Right lobe of liver (tissue), 6 donors: Measurements from ENCODE around the gene EPHA4. TPM values are rescaled to one million over a fixed set of nuclear protein-coding genes. Genes with fewer than 3 reads are reported as not detected.

Source experiments
- ATAC-seq, 4 donors: fragments of 200-7000 bp; cut with Tn5 transposase; one replicate each; pipeline ENCODE4 v1.9.1; 2020; ENCODE audit warnings: mild to moderate bottlenecking in 4 of 4, moderate library complexity in 4 of 4
- DNase-seq, 3 donors: peaks; one replicate each; pipeline ENCODE4 v3.0.0-alpha.2; 2020
- H3K27ac ChIP-seq, 3 donors: fragments of 200-600 bp; one replicate each; pipeline ENCODE4 v1.8.0; 2022
- H3K27me3 ChIP-seq, 2 donors: fragments of 200-600 bp; one replicate each; pipeline ENCODE4 v1.8.0; 2022
- H3K36me3 ChIP-seq, 4 donors: fragments of 200-600 bp; sonication (generic) in 1 of 4; one replicate each; pipeline versions ENCODE4 v1.5.1 to v1.8.0; 2017 to 2022; ENCODE audit warnings: control low read depth in 1 of 4
- H3K4me1 ChIP-seq, 4 donors: fragments of 200-600 bp; sonication (generic) in 1 of 4; one replicate each; pipeline versions ENCODE4 v1.5.1 to v1.8.0; 2017 to 2022; ENCODE audit warnings: control low read depth in 1 of 4
- H3K4me3 ChIP-seq, 3 donors: fragments of 200-600 bp; one replicate each; pipeline ENCODE4 v1.8.0; 2022
- H3K9me3 ChIP-seq, 4 donors: fragments of 200-600 bp; sonication (generic) in 1 of 4; one replicate each; pipeline versions ENCODE4 v1.5.1 to v1.8.0; 2017 to 2022; ENCODE audit warnings: control low read depth in 1 of 4
- CTCF ChIP-seq, 4 donors: fragments of 200-600 bp in 3 of 4; fragments of 450-650 bp in 1 of 4; IDR thresholded peaks; one replicate each; pipeline versions ENCODE4 v1.5.1 to v1.8.0; 2016 to 2022; ENCODE audit warnings: antibody characterized with exemption in 4 of 4, mild to moderate bottlenecking in 2 of 4
- POLR2A ChIP-seq: fragments of 450-650 bp; IDR thresholded peaks from one replicate; pipeline ENCODE4 v1.6.1; 2017; ENCODE audit warnings: antibody characterized with exemption, mild to moderate bottlenecking
- WGBS: methylation state at CpG from one replicate; pipeline ENCODE4 v1.1.6; 2018; ENCODE audit warnings: low coverage, low lambda C conversion rate; ENCODE audit not compliant: insufficient coverage; ENCODE audit errors: missing lambda C conversion rate; 5-methylcytosine and 5-hydroxymethylcytosine counted together
- intact Hi-C, 2 donors: fragments of 100-400 bp; cut with DNase I; formaldehyde crosslinking; loops; one replicate each; pipeline versions ENCODE4 v1.11.2 to v1.14.1; 2022
- total RNA-seq, 6 experiments: library from RNA; depleted of rRNA in 2 of 6; stranded (reverse); fragments of >200 nt in 2 of 6; fragmentation: NEBNext Ultra II Directional in 3 of 6; extraction: Animal tissue kit (Norgen Biotek cat#: 25700) in 3 of 6; gene quantifications; one replicate each; pipeline versions ENCODE4 v1.1.0 to v1.2.4, GENCODE V29; 2016 to 2023
- donor health status: DM: no; HTN: yes; CAD: no.
- donor health status: DM: no; HTN: no; CAD: no.
- donor health status: DM: no; HTN: no; CAD: no.
- donor health status: DM: no; HTN: yes; CAD: no.
- donor health status: DM: no; HTN: yes; CAD: no.

EPHA4 gene
- total RNA-seq, 6 experiments from 2014 or later, result 0.61 to 2.9 (median 1.0) TPM

GRCh38 chr2:221372159-221372884, 199.8 kb downstream of the EPHA4 start:
- DNase-seq (no peak), ATAC-seq (no peak)
- H3K9me3 ChIP-seq, result no peaks in the 10 kb centered on the region
- no peaks in the 10 kb centered on the region for H3K4me1 ChIP-seq
- TF ChIP-seq POLR2A (no peak), CTCF (IDR thresholded peaks at IDR 0.05) (no peak)
- no peaks in the 10 kb centered on the region for H3K36me3 ChIP-seq
- no peaks in the 10 kb centered on the region for H3K27me3 ChIP-seq
- 37% methylated on average over 9 of the region's 9 CpGs for WGBS
- intact Hi-C loops, result no loop called here
- no peak overlapping the region for H3K27ac ChIP-seq
- no peak overlapping the region for H3K4me3 ChIP-seq

- no peaks in the 10 kb centered on the region for H3K27me3 ChIP-seq
- TF ChIP-seq CTCF (IDR thresholded peaks at IDR 0.05) (no peak), POLR2A (no peak)
- ATAC-seq, result no peak
- DNase-seq, result no peak
- H3K4me1 ChIP-seq, result no peaks in the 10 kb centered on the region
- H3K4me3 ChIP-seq, result no peak overlapping the region
- no peaks in the 10 kb centered on the region for H3K9me3 ChIP-seq
- no peaks in the 10 kb centered on the region for H3K36me3 ChIP-seq
- H3K27ac ChIP-seq, result no peak overlapping the region
- WGBS, result 62% methylated on average over 6 of the region's 6 CpGs
- intact Hi-C loops, result no loop called here
Measured at GRCh38 chr2:221371347-221371746, 200.8 kb downstream of the EPHA4 start.

GRCh38 chr2:221370857-221371211, 201.3 kb downstream of the EPHA4 start:
- DNase-seq (no peak), ATAC-seq (no peak)
- WGBS, result 40% methylated on average over 6 of the region's 6 CpGs
- Histone ChIP-seq H3K9me3 (no peaks in the 10 kb centered on the region), H3K27ac (no peak overlapping the region), H3K36me3 (no peaks in the 10 kb centered on the region), H3K4me1 (no peaks in the 10 kb centered on the region), H3K4me3 (no peak overlapping the region), H3K27me3 (no peaks in the 10 kb centered on the region)
- intact Hi-C loops, result no loop called here
- TF ChIP-seq POLR2A (no peak), CTCF (IDR thresholded peaks at IDR 0.05) (no peak)

GRCh38 chr2:221370076-221370856, 201.8 kb downstream of the EPHA4 start:
- no peak for TF ChIP-seq POLR2A
- TF ChIP-seq CTCF (IDR thresholded peaks at IDR 0.05), result no peak
- 56% methylated on average over 9 of the region's 9 CpGs for WGBS

More at GRCh38 chr2:221370076-221370856, 201.8 kb downstream of the EPHA4 start:
- Histone ChIP-seq H3K4me3 (no peak overlapping the region), H3K27ac (no peak overlapping the region), H3K27me3 (no peaks in the 10 kb centered on the region), H3K4me1 (no peaks in the 10 kb centered on the region), H3K36me3 (no peaks in the 10 kb centered on the region), H3K9me3 (no peaks in the 10 kb centered on the region)
- intact Hi-C loops, result no loop called here
- ATAC-seq, result no peak
- DNase-seq, result no peak
